ENCODE data around the gene PML. TPM values are rescaled to one million over a fixed set of nuclear protein-coding genes. Genes with fewer than 3 reads are reported as not detected.
"Not testable (repeated sequence)": the region's sequence is repeated elsewhere in the genome, so short reads cannot be mapped to it uniquely, and the experiment has no call there.

PML gene
- total RNA-seq, 1 experiment from 2014 or later, result 33.4 TPM

DNA sequence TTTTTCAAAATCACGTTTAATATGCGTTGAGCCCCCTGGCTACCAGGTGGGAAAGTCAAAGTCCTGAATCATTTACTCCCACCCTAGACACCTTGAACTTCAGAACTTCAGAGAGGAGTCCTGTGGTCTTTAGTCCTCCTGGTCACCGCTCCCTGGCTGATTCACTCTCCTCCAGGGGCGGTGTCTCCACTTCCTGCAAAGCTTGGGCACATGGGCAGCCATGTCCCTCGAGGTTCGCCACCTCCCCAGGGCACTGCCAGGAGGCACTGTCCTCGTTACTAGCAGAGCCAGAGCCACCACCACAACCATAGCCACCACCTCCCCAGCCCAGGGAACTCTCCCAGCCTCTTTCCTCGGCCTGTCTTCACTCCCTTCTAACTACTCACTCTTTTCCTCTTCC, 37.2 kb upstream of the PML start:
- ChIA-PET POLR2A (interaction anchor here (0.7 to 1.2 kb wide), 3 partner anchors 9 to 29 kb away, joined by 3 read pairs; no protein-coding TSS in a partner anchor), CTCF (interaction anchor here (0.6 to 1.5 kb wide), 6 partner anchors 7 to 390 kb away, joined by 3 to 9 read pairs (median 3); no protein-coding TSS in a partner anchor)
- peaks cover 29% of the 10 kb centered on the region for H3K4me1 Mint-ChIP-seq (ENCODE audit: insufficient read depth, unreplicated experiment)
- no peaks in the 10 kb centered on the region for H3K27me3 Mint-ChIP-seq (ENCODE audit: insufficient read depth, unreplicated experiment)
- peaks cover 4% of the 10 kb centered on the region for H3K36me3 Mint-ChIP-seq (ENCODE audit: insufficient read depth, unreplicated experiment)
- TSS peak; percentile 70 for BruUV-seq (replicated peaks)
- peak overlapping the region; percentile 36 for H3K27ac Mint-ChIP-seq (ENCODE audit: low read depth, unreplicated experiment)
- H3K4me3 Mint-ChIP-seq (ENCODE audit: unreplicated experiment), result no peak overlapping the region
- H3K9me3 Mint-ChIP-seq (ENCODE audit: unreplicated experiment), result no peaks in the 10 kb centered on the region
- peak; percentile 26 for DNase-seq (ENCODE audit: unreplicated experiment)
- TF ChIP-seq, protein P1, sequence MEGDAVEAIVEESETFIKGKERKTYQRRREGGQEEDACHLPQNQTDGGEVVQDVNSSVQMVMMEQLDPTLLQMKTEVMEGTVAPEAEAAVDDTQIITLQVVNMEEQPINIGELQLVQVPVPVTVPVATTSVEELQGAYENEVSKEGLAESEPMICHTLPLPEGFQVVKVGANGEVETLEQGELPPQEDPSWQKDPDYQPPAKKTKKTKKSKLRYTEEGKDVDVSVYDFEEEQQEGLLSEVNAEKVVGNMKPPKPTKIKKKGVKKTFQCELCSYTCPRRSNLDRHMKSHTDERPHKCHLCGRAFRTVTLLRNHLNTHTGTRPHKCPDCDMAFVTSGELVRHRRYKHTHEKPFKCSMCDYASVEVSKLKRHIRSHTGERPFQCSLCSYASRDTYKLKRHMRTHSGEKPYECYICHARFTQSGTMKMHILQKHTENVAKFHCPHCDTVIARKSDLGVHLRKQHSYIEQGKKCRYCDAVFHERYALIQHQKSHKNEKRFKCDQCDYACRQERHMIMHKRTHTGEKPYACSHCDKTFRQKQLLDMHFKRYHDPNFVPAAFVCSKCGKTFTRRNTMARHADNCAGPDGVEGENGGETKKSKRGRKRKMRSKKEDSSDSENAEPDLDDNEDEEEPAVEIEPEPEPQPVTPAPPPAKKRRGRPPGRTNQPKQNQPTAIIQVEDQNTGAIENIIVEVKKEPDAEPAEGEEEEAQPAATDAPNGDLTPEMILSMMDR (IDR thresholded peaks at IDR 0.05; ENCODE audit: unreplicated experiment), result no peak
- intact Hi-C loops (cut with micrococcal nuclease), result loop anchor here (5.0 kb wide), 1 partner anchor 365 kb away; no protein-coding TSS in a partner anchor

DNA sequence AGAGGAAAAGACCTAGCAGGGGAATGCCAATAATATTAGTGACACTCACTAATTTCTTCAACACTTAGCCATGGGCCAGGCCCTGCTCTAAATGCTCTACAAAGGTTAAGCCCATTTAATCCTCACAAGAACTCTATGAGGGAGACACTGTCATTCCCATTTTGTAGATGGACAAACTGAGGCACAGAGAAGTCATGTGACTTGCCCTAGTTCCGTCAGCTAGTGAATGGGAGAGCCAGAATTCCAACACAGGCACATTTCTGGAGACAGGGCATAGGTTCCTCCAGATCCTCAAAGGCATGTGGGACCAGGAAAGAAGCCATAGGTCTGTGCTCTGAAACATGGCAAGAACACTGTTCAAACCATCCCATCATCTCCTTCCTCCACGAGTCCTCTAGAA, 36.7 kb upstream of the PML start:
- H3K27ac Mint-ChIP-seq (ENCODE audit: low read depth, unreplicated experiment), result no peak overlapping the region
- TF ChIP-seq, protein P1 (IDR thresholded peaks at IDR 0.05; ENCODE audit: unreplicated experiment), result no peak
- no peaks in the 10 kb centered on the region for H3K9me3 Mint-ChIP-seq (ENCODE audit: unreplicated experiment)
- CTCF ChIA-PET, result interaction anchor here (0.6 to 1.8 kb wide), 5 partner anchors 11 to 364 kb away, joined by 3 to 8 read pairs (median 4); no protein-coding TSS in a partner anchor
- H3K4me1 Mint-ChIP-seq (ENCODE audit: insufficient read depth, unreplicated experiment), result peaks cover 29% of the 10 kb centered on the region
- H3K27me3 Mint-ChIP-seq (ENCODE audit: insufficient read depth, unreplicated experiment), result no peaks in the 10 kb centered on the region
- no TSS peak for BruUV-seq (replicated peaks)
- H3K36me3 Mint-ChIP-seq (ENCODE audit: insufficient read depth, unreplicated experiment), result no peaks in the 10 kb centered on the region
- intact Hi-C loops (cut with micrococcal nuclease), result loop anchor here (5.0 kb wide), 1 partner anchor 365 kb away; no protein-coding TSS in a partner anchor
- POLR2A ChIA-PET, result interaction anchor here (0.8 kb wide), 1 partner anchor 21 kb away, joined by 3 read pairs; no protein-coding TSS in a partner anchor
- no peak overlapping the region for H3K4me3 Mint-ChIP-seq (ENCODE audit: unreplicated experiment)
- no peak for DNase-seq (ENCODE audit: unreplicated experiment)

DNA sequence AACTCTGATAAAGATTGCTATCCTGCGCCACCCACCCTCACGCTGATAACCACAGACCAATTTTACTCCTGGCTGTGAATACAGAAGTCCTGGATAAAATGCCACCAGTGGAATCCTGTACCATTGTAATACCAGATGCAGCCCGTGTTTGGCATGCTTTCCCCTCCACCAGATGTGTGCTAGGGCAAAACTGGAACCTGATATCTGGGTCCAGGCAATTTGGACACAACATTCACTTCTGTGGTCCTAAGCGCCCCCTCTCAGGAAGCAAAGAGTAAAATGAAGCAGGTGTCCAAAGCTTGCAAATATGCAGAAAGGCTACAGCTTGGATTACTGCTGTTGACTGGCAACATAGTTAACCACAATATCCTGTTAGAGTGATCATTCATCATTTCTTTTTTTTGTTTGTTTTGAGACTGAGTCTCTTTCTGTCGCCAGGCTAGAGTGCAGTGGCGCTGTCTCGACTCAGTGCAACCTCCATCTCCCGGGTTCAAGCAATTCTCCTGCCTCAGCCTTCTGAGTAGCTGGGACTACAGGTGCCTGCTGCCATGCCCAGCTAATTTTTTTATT, 35.4 kb upstream of the PML start:
- TF ChIP-seq, protein P1 (IDR thresholded peaks at IDR 0.05; ENCODE audit: unreplicated experiment), result no peak
- H3K27ac Mint-ChIP-seq (ENCODE audit: low read depth, unreplicated experiment), result no peak overlapping the region
- H3K36me3 Mint-ChIP-seq (ENCODE audit: insufficient read depth, unreplicated experiment), result no peaks in the 10 kb centered on the region
- ChIA-PET POLR2A (interaction anchor here (0.6 to 0.7 kb wide), 2 partner anchors 13 to 1410 kb away, joined by 3 read pairs; no protein-coding TSS in a partner anchor), CTCF (interaction anchor here (0.6 to 1.8 kb wide), 3 partner anchors 14 to 205 kb away, joined by 3 to 8 read pairs (median 8); partner anchors contain the start of gene TBC1D21)
- intact Hi-C loops (cut with micrococcal nuclease), result loop anchor here (5.0 kb wide), 1 partner anchor 363 kb away; no protein-coding TSS in a partner anchor
- no peaks in the 10 kb centered on the region for H3K9me3 Mint-ChIP-seq (ENCODE audit: unreplicated experiment)
- H3K4me3 Mint-ChIP-seq (ENCODE audit: unreplicated experiment), result no peak overlapping the region
- no peaks in the 10 kb centered on the region for H3K27me3 Mint-ChIP-seq (ENCODE audit: insufficient read depth, unreplicated experiment)
- peak; percentile 20 for DNase-seq (ENCODE audit: unreplicated experiment)
- H3K4me1 Mint-ChIP-seq (ENCODE audit: insufficient read depth, unreplicated experiment), result peaks cover 29% of the 10 kb centered on the region
- no TSS peak for BruUV-seq (replicated peaks)

DNA sequence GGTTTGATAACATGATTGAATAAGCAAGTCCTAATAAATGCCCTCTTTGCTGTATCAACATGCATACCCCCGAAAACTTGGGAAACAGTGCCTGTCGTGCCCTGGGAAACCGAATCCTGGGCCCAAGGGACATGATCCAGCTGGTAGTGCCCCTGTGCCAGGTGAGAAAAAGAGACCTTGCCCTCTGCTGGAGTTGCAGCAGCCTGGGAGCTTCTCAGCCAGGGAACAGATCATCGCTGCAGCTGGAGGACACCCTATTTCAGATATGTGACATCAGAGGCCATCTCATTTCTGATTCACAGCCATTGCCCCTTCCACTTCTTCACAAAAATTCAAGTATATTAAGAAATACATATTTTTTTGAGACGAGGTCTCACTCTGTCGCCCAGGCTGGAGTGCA, 34.7 kb upstream of the PML start:
- CTCF ChIA-PET, result interaction anchor here (0.6 to 1.8 kb wide), 7 partner anchors 14 to 614 kb away, joined by 3 to 8 read pairs (median 4); partner anchors contain the start of gene TBC1D21
- intact Hi-C loops (cut with micrococcal nuclease), result loop anchor here (5.0 kb wide), 1 partner anchor 362 kb away; no protein-coding TSS in a partner anchor

DNA sequence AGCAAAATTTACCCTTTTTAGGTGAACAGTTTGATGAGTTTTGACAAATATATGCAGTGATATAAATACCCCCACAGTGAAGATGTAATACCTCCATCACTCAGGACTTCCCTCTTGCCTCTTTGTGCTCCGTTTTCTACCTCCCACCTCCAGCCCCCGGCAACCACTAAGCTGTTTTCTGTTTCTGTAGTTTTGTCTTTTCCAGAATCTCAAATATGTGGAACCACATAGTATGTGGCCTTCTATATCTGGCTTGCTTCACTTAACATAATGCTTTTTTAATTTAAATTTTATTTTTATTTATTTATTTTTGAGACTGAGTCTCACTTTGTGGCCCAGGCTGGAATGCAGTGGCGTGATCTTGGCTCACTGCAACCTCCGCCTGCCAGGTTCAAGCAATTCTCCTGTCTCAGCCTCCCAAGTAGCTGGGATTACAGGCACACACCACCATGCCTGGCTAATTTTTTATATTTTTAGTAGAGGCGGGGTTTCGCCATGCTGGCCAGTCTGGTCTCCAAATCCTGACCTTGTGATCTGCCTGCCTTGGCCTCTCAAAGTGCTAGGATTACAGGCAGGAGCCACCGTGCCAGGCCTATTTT, 33.9 kb upstream of the PML start:
- CTCF ChIA-PET, result interaction anchor here (0.6 to 1.7 kb wide), 7 partner anchors 10 to 615 kb away, joined by 3 to 8 read pairs (median 3); partner anchors contain the start of gene TBC1D21
- H3K27ac Mint-ChIP-seq (ENCODE audit: low read depth, unreplicated experiment); DNase-seq (ENCODE audit: unreplicated experiment); POLR2A ChIA-PET; BruUV-seq (replicated peaks); H3K9me3 Mint-ChIP-seq (ENCODE audit: unreplicated experiment); intact Hi-C loops (cut with micrococcal nuclease); H3K27me3 Mint-ChIP-seq (ENCODE audit: insufficient read depth, unreplicated experiment); H3K36me3 Mint-ChIP-seq (ENCODE audit: insufficient read depth, unreplicated experiment); H3K4me3 Mint-ChIP-seq (ENCODE audit: unreplicated experiment): not testable (repeated sequence)
- peaks cover 29% of the 10 kb centered on the region for H3K4me1 Mint-ChIP-seq (ENCODE audit: insufficient read depth, unreplicated experiment)

More for the DNA sequence above, 34.7 kb upstream of the PML start:
- no peak overlapping the region for H3K4me3 Mint-ChIP-seq (ENCODE audit: unreplicated experiment)
- no peaks in the 10 kb centered on the region for H3K27me3 Mint-ChIP-seq (ENCODE audit: insufficient read depth, unreplicated experiment)
- H3K9me3 Mint-ChIP-seq (ENCODE audit: unreplicated experiment), result no peaks in the 10 kb centered on the region
- H3K4me1 Mint-ChIP-seq (ENCODE audit: insufficient read depth, unreplicated experiment), result peaks cover 29% of the 10 kb centered on the region
- H3K27ac Mint-ChIP-seq (ENCODE audit: low read depth, unreplicated experiment), result no peak overlapping the region
- H3K36me3 Mint-ChIP-seq (ENCODE audit: insufficient read depth, unreplicated experiment), result no peaks in the 10 kb centered on the region
- no TSS peak for BruUV-seq (replicated peaks)
- POLR2A ChIA-PET, result interaction anchor here (0.6 kb wide), 1 partner anchor 14 kb away, joined by 3 read pairs; no protein-coding TSS in a partner anchor
- TF ChIP-seq, protein P1 (IDR thresholded peaks at IDR 0.05; ENCODE audit: unreplicated experiment), result no peak
- DNase-seq (ENCODE audit: unreplicated experiment), result no peak
